NCI-H2196 treated with DMSO at 0.1 percent for 48 hours (cell line): ENCODE measurements around the gene ARPP21.
"Not testable (repeated sequence)": the region's sequence is repeated elsewhere in the genome, so short reads cannot be mapped to it uniquely, and the experiment has no call there.

Experiments used
- DNase-seq: peaks from one replicate; lab custom pipeline; 2025; ENCODE audit not compliant: unreplicated experiment; lab: John Stamatoyannopoulos, UW

Gene ARPP21

GRCh38 chr3:35777563-35778554 lies 138.5 kb downstream of the ARPP21 start:
- no peak for DNase-seq

GRCh38 chr3:35779611-35780010 lies 140.3 kb downstream of the ARPP21 start:
- DNase-seq = no peak

- DNase-seq = no peak
Observed at GRCh38 chr3:35780800-35781199, 141.5 kb downstream of the ARPP21 start.

- no peak for DNase-seq
Observed at GRCh38 chr3:35781558-35781957, 142.2 kb downstream of the ARPP21 start.

- DNase-seq = no peak
Observed at GRCh38 chr3:35782355-35782754, 143.0 kb downstream of the ARPP21 start.

GRCh38 chr3:35784169-35784568 lies 144.8 kb downstream of the ARPP21 start:
- no peak for DNase-seq

GRCh38 chr3:35785234-35785888 lies 146.0 kb downstream of the ARPP21 start:
- DNase-seq = no peak

GRCh38 chr3:35787936-35788335 lies 148.6 kb downstream of the ARPP21 start:
- no peak for DNase-seq

GRCh38 chr3:35789042-35789831 lies 149.9 kb downstream of the ARPP21 start:
- DNase-seq = no peak

GRCh38 chr3:35790764-35791163 lies 151.4 kb downstream of the ARPP21 start:
- no peak for DNase-seq

- no peak for DNase-seq
Observed at GRCh38 chr3:35793667-35794066, 154.3 kb downstream of the ARPP21 start.

GRCh38 chr3:35800960-35801459 lies 161.7 kb downstream of the ARPP21 start:
- no peak for DNase-seq

- DNase-seq = no peak
Observed at GRCh38 chr3:35814531-35814930, 175.2 kb downstream of the ARPP21 start.

GRCh38 chr3:35815796-35816195 lies 176.5 kb downstream of the ARPP21 start:
- not testable (repeated sequence) for DNase-seq

- DNase-seq = no peak
Observed at GRCh38 chr3:35817216-35817615, 177.9 kb downstream of the ARPP21 start.

GRCh38 chr3:35832140-35832571 lies 192.8 kb downstream of the ARPP21 start:
- no peak for DNase-seq
